HG02623 (cell line): ENCODE results near the gene MRPL3.
"Not testable (repeated sequence)": the region's sequence is repeated elsewhere in the genome, so short reads cannot be mapped to it uniquely, and the experiment has no call there.

Source experiments
- ATAC-seq: cut with Tn5 transposase; IDR thresholded peaks from one replicate; pipeline ENCODE4 v1.9.1; 2021; ENCODE audit warnings: moderate library complexity; ENCODE audit not compliant: unreplicated experiment

Gene MRPL3

GRCh38 chr3:131501949-131502348 is 822 bp downstream of the MRPL3 start:
- no peak for ATAC-seq

- ATAC-seq = no peak
These were observed 8.1 kb downstream of the MRPL3 start for GRCh38 chr3:131494706-131495105.

GRCh38 chr3:131491775-131492174 is 11.0 kb downstream of the MRPL3 start:
- no peak for ATAC-seq

GRCh38 chr3:131491084-131491483 is 11.7 kb downstream of the MRPL3 start:
- ATAC-seq = no peak

GRCh38 chr3:131486545-131486944 is 16.2 kb downstream of the MRPL3 start:
- not testable (repeated sequence) for ATAC-seq

GRCh38 chr3:131485119-131485518 is 17.7 kb downstream of the MRPL3 start:
- no peak for ATAC-seq

DNA sequence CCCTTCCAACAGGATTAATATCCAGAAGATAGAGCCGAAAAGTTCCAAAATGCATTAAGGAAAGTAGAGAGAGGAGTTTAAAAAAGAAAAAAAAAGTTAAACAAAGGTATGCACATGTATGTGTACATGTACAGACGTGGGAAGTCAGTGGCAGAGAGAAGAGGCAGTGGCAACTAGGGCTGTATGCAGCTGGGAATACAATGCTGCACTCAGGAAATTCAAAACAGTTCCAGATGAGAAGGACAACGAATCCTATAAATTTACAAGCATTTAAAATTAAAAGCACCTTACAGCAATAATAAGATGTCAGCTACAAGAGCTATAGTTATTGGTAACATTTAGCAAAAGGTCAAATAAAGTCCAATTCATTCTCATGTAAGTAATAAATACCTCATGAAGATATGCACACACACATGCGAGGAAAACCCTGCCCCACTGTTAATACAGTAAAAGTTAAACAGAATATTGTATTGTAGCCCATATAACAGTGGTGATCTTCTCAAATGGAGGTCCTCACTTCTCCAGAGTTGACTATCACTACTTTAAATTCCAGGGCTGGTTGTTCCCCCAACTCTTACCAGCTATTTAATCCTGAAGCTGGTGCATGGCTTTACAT is 18.2 kb downstream of the MRPL3 start:
- ATAC-seq = no peak

DNA sequence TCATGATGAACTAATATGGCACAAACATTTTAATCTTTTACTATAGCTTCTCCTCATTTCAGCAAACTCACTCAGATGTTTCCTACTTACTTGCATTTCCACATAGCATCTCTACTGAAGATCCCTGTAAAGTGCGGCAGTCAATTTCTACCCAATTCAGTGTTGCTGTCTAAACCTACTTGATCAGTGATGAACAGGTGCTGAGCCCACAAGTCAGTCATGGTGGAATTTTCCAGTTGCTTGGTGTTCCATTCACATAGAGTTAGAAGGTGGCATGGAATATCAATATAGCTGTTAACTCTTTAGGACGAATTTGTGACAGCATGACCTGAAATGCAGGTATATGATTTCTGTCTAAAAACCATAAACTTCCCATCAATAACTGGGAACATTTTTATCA is 22.7 kb downstream of the MRPL3 start:
- no peak for ATAC-seq

DNA sequence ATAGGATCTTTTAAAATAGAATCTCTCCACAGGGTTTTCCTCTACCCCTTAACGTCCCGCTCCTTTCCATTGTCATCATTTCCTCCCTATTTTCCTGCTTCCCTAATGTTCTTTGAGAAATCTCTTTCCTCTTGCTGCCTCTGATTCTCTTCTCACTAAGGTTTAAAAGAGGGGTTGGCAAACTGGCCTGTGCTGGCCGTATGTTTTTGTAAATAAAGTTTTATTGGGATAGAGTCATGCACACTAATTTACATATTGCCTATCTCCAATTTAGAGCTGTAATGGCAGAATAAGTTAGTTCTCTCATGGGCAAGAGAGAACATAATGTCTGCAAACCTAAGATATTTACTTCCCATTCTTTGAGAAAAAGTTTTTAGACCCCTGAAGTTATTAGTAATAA is 25.0 kb downstream of the MRPL3 start:
- ATAC-seq = no peak

DNA sequence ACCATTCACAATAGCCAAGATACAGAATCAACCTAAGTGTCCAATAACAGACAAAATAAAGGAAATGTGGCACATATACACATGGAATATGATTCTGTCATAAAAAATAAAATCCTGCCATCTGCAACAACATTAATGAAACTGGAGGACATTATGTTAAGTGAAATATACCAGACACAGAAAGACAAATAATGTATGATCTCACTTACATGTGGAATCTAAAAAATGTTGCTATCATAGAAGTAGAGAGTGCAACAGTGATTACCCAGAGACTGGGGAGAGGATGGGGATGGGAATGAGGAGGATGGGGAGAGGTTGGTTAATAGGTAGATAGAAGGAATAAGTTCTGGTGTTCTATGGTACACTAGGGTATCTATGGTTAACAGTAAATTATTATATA is 28.7 kb downstream of the MRPL3 start:
- ATAC-seq = no peak

DNA sequence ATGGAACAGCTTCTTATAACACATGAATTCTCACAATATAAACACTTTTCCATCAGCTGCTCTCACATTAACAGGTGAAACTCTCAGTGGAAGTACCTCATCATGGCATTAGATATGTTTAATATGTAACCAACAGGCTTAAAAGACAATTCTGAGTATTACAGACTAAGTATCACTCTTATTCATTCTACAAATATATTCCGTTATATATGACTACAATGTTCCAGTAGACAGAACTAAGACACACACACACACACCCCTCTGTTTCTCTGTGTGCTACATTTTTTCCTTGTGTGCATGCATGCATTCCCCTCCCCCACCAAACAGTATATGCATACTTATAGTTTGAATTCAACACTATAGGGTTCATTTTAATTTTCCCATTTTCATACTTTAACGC is 32.4 kb downstream of the MRPL3 start:
- no peak for ATAC-seq

DNA sequence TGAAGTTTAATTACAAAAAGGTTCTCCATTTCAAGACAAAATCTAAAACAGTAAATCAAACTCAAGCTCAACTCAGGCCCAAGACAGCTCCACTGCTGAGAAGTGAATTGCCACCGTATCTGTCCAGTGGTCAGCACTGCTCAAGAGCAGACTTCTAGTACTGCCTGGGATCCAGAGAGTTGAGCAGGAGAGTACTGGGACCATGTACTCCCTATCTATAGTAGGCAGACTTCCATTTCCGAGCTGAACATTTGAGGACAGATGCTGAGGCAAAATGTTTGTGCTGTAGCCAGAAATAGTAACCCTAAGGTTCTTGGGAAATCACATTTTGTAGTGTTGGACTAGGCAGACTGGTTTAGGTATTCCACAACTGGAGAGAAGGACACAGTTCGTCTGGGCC is 44.1 kb downstream of the MRPL3 start:
- ATAC-seq = no peak

DNA sequence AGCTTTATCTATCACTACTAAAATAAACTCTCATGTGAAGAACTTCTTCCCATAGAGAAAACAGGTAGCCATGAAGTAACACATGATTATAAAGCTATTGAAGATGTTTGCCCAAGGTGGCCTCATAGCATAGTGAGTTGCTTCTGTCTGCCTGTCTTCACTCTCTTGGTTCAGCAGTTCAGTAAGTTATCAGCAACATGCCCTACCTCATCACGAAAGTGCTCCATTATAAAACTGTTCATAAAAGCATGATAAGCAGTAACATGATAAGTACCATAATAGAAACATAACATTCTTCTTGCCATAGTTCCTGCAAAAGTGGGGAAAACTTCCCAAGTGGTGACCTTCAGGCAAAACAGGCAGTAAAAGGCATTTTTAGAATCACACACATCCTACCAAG is 45.6 kb downstream of the MRPL3 start:
- ATAC-seq = no peak

GRCh38 chr3:131454501-131454900 is 48.3 kb downstream of the MRPL3 start:
- no peak for ATAC-seq

DNA sequence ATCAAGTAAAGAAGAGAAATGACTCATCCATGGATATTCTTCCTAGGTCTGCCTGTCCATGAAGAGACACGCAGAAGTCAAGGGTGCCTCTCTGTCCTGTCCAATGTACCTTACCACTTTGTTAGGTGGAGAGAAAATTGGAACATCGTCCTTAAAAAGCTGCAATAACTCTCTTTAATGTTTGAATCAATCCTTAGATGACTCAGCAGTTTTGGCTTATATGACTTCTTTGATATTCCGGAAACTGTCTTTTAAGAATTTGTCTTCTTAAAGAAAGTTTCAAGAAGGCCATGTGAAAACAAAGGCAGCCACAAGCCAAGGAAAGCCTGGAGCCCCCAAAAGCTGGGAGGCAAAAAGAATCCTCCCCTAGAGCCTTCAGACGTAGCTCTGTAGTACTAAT is 49.2 kb downstream of the MRPL3 start:
- no peak for ATAC-seq

DNA sequence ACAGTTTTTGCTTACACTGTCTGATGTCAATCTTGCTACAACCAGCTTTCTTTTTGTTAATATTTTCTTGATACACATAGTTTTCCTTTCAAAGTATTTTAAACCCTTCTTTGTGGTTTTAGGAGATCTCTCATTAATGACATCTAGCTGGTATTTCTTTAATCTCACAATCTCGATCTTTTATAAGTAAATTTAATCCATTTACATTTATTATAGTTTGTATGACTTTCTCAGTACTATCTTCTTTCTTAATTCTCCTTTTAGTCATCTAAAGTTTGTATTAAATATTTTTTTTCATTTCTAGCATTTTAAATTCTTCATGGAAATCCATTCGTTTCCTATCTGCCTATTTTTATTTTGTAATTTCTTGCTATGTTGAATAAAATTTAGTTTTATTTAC is 55.4 kb downstream of the MRPL3 start:
- no peak for ATAC-seq

DNA sequence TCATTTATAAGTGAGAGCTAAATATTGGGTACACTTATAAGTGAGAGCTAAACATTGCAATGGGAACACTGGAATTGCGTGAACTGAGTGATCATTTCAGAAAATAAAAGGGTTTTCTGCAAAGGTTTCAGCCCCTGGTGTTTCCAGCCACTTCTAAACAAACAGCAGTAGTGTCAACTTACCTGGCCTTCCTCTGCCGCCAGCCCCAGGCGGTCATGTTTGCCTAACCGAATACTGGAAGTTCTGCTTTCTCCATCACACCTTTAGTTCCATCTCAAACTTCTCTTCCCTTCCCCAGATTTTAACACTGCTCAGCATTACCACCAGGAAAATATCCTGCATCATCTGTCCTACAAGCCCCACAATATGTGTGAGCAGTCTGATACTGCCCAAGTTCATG is 58.6 kb downstream of the MRPL3 start:
- no peak for ATAC-seq

GRCh38 chr3:131439084-131439483 is 63.7 kb downstream of the MRPL3 start:
- no peak for ATAC-seq

GRCh38 chr3:131435000-131435399 is 67.8 kb downstream of the MRPL3 start:
- no peak for ATAC-seq

- no peak for ATAC-seq
These were observed 70.3 kb downstream of the MRPL3 start for GRCh38 chr3:131432441-131432840.

GRCh38 chr3:131431754-131432153 is 71.0 kb downstream of the MRPL3 start:
- no peak for ATAC-seq

DNA sequence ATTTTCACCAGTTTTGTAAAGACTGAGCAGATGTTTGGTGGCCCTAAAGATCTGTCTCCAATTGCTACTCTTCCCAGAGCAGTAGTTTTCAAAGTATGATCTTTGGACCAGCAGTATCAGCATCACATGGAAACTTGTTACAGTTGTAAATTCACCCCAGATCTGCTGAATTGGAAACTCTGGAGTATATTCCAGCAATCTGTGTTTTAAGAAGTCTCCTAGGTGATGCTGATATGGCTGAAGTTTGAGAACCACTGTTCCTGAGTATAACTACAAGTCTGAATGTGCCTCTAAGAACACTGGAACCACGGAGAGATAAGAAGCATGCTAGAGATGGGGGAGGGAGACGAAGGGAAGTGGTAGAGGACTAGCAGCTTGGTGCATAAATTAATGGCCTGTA is 75.5 kb downstream of the MRPL3 start:
- ATAC-seq = no peak

DNA sequence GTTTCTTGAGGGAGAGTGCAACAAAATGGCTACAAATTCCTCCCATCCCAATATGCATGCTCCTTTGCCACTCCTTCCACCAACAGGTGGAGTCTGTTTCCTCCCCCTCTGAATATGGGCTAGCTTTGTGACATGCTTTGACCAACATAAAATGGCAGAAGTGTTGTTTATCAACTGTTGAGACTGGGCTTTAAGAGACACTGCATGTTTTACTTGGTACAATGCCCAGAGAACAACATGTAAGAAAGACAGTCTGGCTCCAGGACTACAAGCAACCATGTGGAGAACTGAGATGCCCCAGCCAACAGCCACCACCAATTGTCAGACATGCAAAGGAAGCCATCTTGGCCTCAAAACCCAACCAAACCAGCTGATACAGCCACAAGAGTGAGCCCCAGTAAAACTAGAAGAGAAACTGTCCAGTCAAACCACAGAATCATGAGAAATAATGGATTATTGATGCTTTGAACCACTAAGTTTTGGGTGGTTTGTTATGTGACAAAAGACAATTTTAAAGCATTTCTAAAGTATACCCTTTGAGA is 80.7 kb downstream of the MRPL3 start:
- ATAC-seq = no peak
